Measurements from ENCODE around the gene CENPP.

DNA sequence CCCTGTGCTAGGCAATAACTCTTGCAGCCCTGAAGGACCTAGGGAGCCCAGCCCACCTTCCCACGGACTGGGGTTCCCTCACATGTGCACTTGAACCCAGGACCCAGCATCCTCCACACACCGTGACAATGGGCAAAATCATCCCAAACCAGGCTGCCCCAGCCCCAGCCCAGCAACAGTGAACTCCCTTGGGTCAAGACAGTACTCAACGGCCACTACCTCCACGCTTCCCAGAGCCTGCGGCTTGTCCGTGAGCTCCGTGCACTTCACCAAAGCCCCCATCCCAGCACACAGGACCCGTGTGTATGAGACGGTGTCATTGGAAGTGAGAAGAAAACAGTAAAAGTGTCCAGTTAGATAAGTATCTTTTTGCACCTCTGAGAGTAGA lies 288.4 kb downstream of the CENPP start:
- TF ChIP-seq EZH2 (IDR thresholded peaks at IDR 0.05) (no peak), POLR2AphosphoS5 (IDR thresholded peaks at IDR 0.05; ENCODE audit: borderline replicate concordance, low read depth, low read length) (no peak), FOXP2 (optimal IDR thresholded peaks at IDR 0.05; ENCODE audit: control extremely low read depth, extremely low read length, insufficient read depth) (no peak)

Data from SK-N-MC (cell line).